ENCODE measurements around the gene ZNF664.

DNA sequence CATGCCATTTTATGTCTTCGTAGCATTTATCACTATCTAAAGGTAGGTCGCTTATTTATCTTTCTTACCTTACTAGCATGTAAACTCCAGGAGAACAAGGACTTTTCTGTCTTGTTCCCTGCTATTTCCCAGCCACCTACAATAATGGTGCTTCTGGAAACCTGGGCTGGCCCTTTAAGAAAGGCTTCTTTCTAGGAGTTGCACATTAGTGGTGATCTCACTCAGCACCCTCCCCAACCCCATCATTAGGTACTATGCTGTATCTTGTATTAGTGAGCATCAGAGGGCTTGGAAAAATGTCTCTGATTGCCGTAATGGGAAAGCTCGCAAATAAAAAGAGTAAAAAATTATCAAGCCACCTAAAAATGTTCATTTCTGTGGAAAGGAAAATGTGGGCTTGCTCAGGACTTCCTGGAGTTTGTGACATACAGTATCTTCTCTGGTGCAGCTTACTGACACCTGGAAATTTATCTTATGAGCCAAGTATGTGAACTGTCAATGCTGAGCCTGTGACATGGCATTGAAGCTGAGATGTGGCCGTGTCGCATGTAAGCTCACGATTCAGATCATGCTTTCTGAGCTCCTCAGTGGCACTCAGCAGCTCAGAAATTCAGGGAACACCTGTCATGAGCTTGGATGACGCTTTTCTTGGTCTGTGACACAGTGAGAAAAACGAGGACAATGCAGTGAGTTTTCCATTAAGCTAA is 12.8 kb upstream of the ZNF664 start:
- TF ChIP-seq POLR2A (IDR thresholded peaks at IDR 0.05) = no peak
- TF ChIP-seq, protein P1, sequence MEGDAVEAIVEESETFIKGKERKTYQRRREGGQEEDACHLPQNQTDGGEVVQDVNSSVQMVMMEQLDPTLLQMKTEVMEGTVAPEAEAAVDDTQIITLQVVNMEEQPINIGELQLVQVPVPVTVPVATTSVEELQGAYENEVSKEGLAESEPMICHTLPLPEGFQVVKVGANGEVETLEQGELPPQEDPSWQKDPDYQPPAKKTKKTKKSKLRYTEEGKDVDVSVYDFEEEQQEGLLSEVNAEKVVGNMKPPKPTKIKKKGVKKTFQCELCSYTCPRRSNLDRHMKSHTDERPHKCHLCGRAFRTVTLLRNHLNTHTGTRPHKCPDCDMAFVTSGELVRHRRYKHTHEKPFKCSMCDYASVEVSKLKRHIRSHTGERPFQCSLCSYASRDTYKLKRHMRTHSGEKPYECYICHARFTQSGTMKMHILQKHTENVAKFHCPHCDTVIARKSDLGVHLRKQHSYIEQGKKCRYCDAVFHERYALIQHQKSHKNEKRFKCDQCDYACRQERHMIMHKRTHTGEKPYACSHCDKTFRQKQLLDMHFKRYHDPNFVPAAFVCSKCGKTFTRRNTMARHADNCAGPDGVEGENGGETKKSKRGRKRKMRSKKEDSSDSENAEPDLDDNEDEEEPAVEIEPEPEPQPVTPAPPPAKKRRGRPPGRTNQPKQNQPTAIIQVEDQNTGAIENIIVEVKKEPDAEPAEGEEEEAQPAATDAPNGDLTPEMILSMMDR (IDR thresholded peaks at IDR 0.05) = no peak
